HFFc6 (cell line): ENCODE measurements around the gene MADD. TPM values are rescaled to one million over a fixed set of nuclear protein-coding genes. Genes with fewer than 3 reads are reported as not detected.

Source experiments
- DNase-seq: peaks from one replicate; pipeline ENCODE4 v3.0.0-alpha.2; 2018
- H3K27ac Mint-ChIP-seq: 2 replicates; pipeline ENCODE4 v1.8.0; 2020; ENCODE audit warnings: mild to moderate bottlenecking, mixed read lengths
- H3K27me3 Mint-ChIP-seq: 2 replicates; pipeline ENCODE4 v1.8.0; 2021; ENCODE audit warnings: mild to moderate bottlenecking, moderate library complexity, mixed read lengths; ENCODE audit not compliant: insufficient read depth
- H3K36me3 Mint-ChIP-seq: 2 replicates; pipeline ENCODE4 v1.8.0; 2021; ENCODE audit warnings: low read depth, mixed read lengths
- H3K4me1 Mint-ChIP-seq: 2 replicates; pipeline ENCODE4 v1.8.0; 2020; ENCODE audit warnings: low read depth, mixed read lengths
- H3K4me3 Mint-ChIP-seq: 2 replicates; pipeline ENCODE4 v1.8.0; 2020; ENCODE audit warnings: mild to moderate bottlenecking, moderate library complexity, mixed read lengths
- H3K9me3 Mint-ChIP-seq: 2 replicates; pipeline ENCODE4 v1.8.0; 2020; ENCODE audit warnings: mild to moderate bottlenecking, mixed read lengths
- CTCF ChIP-seq: fragments of 200-600 bp; sonication (generic); IDR thresholded peaks from 2 replicates; pipeline ENCODE4 v1.5.0; 2021; ENCODE audit warnings: antibody characterized with exemption, mild to moderate bottlenecking
- total RNA-seq, 6 experiments: library from RNA; stranded (reverse); fragmentation: NEBNext Ultra II Directional; extraction: Animal tissue kit (Norgen Biotek cat#: 25700); gene quantifications; 2 replicates in 1 of 6; 3 replicates in 5 of 6; pipeline ENCODE4 v1.2.3, GENCODE V29; 2021

MADD gene
- total RNA-seq, 6 experiments from 2014 or later: 22.4 to 30.5 (median 25.2) TPM

GRCh38 chr11:47284151-47284550, 14.2 kb downstream of the MADD start:
- TF ChIP-seq CTCF: no peak
- Mint-ChIP-seq H3K4me3 (no peak overlapping the region), H3K27ac (no peak overlapping the region), H3K9me3 (no peaks in the 10 kb centered on the region), H3K27me3 (no peaks in the 10 kb centered on the region), H3K4me1 (no peaks in the 10 kb centered on the region; the same call in 1 of the 2 replicates), H3K36me3 (peaks cover 28% of the 10 kb centered on the region)
- DNase-seq: no peak

- Mint-ChIP-seq H3K4me1 (no peaks in the 10 kb centered on the region), H3K27me3 (no peaks in the 10 kb centered on the region; the same call in 1 of the 2 replicates), H3K4me3 (no peak overlapping the region), H3K9me3 (no peaks in the 10 kb centered on the region), H3K27ac (no peak overlapping the region), H3K36me3 (peaks cover 37% of the 10 kb centered on the region)
- no peak for TF ChIP-seq CTCF
- DNase-seq: no peak
Observed at GRCh38 chr11:47285969-47286770, 16.2 kb downstream of the MADD start.

DNA sequence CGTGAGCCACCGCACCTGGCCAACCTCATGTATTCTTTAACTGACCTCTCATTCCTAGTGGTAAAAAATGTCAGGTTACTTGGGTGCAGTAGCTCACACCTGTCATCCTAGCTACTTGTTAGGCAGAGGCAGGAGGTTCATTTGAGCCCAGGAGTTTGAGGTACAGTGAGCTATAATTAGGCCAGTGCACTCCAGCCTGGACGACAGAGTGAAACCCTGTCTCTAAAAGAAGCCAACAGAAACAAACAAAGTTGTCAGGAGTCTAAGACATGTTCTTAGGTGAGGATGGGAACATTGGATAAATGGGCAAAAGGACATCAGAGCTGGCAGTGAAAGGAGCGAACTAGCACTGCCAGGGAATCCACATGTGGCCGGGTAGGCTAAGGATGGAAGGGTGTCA, 18.1 kb downstream of the MADD start:
- peaks cover 29% of the 10 kb centered on the region for H3K36me3 Mint-ChIP-seq
- no peaks in the 10 kb centered on the region; the same call in 1 of the 2 replicates for H3K27me3 Mint-ChIP-seq
- no peak for TF ChIP-seq CTCF
- DNase-seq: no peak
- no peak overlapping the region for H3K27ac Mint-ChIP-seq
- H3K4me3 Mint-ChIP-seq: no peak overlapping the region
- H3K9me3 Mint-ChIP-seq: no peaks in the 10 kb centered on the region
- no peaks in the 10 kb centered on the region for H3K4me1 Mint-ChIP-seq

- Mint-ChIP-seq H3K36me3 (peaks cover 23% of the 10 kb centered on the region; the same call in 1 of the 2 replicates), H3K27ac (no peak overlapping the region), H3K27me3 (no peaks in the 10 kb centered on the region; the same call in 1 of the 2 replicates), H3K4me1 (no peaks in the 10 kb centered on the region), H3K9me3 (no peaks in the 10 kb centered on the region), H3K4me3 (no peak overlapping the region)
- DNase-seq: no peak
- no peak for TF ChIP-seq CTCF
Observed at GRCh38 chr11:47289856-47290255, 19.9 kb downstream of the MADD start.

DNA sequence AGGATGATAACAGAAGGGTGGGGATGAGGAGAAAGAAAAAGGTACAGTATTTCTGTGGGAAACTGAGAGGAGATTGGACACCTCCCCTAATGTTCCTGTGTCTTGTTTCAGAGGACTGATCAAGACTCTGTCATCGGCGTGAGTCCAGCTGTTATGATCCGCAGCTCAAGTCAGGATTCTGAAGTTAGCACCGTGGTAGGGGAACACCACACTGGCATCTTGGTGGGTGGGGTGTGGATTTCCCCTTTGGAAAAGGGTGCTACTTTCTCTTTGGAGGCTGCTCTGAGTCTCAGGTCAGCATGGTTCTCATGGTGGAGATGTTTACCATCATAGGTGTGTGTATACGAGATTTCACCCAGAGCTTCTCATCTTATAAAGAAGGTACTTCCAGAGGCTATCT, 25.5 kb downstream of the MADD start:
- H3K36me3 Mint-ChIP-seq: peaks cover 43% of the 10 kb centered on the region
- DNase-seq: no peak

More for the DNA sequence above, 25.5 kb downstream of the MADD start:
- H3K4me1 Mint-ChIP-seq: no peaks in the 10 kb centered on the region
- peaks cover 13% of the 10 kb centered on the region; the same call in 1 of the 2 replicates for H3K9me3 Mint-ChIP-seq
- no peak overlapping the region for H3K4me3 Mint-ChIP-seq
- H3K27me3 Mint-ChIP-seq: no peaks in the 10 kb centered on the region; the same call in none of the 2 replicates
- H3K27ac Mint-ChIP-seq: no peak overlapping the region
- no peak for TF ChIP-seq CTCF
